ENCODE data around the gene LTF.
"Not testable (repeated sequence)": the region's sequence is repeated elsewhere in the genome, so short reads cannot be mapped to it uniquely, and the experiment has no call there.

LTF gene

DNA sequence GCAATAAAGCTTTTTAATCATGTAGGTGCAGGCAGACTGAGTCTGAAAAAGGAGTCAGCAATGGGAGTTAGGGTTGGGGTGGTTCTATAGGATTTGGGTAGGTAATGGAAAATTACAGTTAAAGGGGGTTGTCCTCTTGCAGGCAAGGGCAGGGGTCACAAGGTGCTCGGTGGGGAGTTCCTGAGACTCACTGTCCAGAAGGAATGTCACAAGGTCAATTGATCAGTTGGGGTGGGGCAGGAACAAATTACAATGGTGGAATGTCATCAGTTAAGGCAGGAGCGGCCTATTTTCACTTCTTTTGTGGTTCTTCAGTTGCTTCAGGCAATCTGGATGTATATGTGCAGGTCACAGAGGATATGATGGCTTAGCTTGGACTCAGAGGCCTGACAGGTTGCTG is 71.7 kb downstream of the LTF start:
- H3K4me3 ChIP-seq (ENCODE audit: low read depth, low read length), result no peak overlapping the region
- no peak overlapping the region for H2AFZ ChIP-seq (ENCODE audit: low read length, unreplicated experiment)
- H3K36me3 ChIP-seq (ENCODE audit: insufficient read depth, low read length), result no peaks in the 10 kb centered on the region
- no peak overlapping the region for H3K27ac ChIP-seq (ENCODE audit: low read depth, low read length)
- no peaks in the 10 kb centered on the region for H3K79me2 ChIP-seq (ENCODE audit: control insufficient read depth, insufficient read depth, low read length, unreplicated experiment)
- H3K4me1 ChIP-seq (ENCODE audit: control insufficient read depth, insufficient read depth, low read length, unreplicated experiment), result no peaks in the 10 kb centered on the region
- H3K27me3 ChIP-seq (ENCODE audit: insufficient read depth, low read length), result 0 out of 2 replicates have a peak, but pooled peaks cover 6% of the 10 kb centered on the region

GRCh38 chr3:46391526-46391925 is 73.2 kb downstream of the LTF start:
- H3K27me3 ChIP-seq (ENCODE audit: insufficient read depth, low read length); H3K4me3 ChIP-seq (ENCODE audit: low read depth, low read length); H3K27ac ChIP-seq (ENCODE audit: low read depth, low read length); H2AFZ ChIP-seq (ENCODE audit: low read length, unreplicated experiment); H3K36me3 ChIP-seq (ENCODE audit: insufficient read depth, low read length); H3K79me2 ChIP-seq (ENCODE audit: control insufficient read depth, insufficient read depth, low read length, unreplicated experiment); H3K4me1 ChIP-seq (ENCODE audit: control insufficient read depth, insufficient read depth, low read length, unreplicated experiment): not testable (repeated sequence)

- Histone ChIP-seq H3K36me3 (ENCODE audit: insufficient read depth, low read length) (no peaks in the 10 kb centered on the region), H3K4me1 (ENCODE audit: control insufficient read depth, insufficient read depth, low read length, unreplicated experiment) (no peaks in the 10 kb centered on the region), H3K27me3 (ENCODE audit: insufficient read depth, low read length) (peaks cover 11% of the 10 kb centered on the region; the same call in 1 of the 2 replicates), H3K4me3 (ENCODE audit: low read depth, low read length) (no peak overlapping the region), H3K27ac (ENCODE audit: low read depth, low read length) (no peak overlapping the region), H3K79me2 (ENCODE audit: control insufficient read depth, insufficient read depth, low read length, unreplicated experiment) (no peaks in the 10 kb centered on the region), H2AFZ (ENCODE audit: low read length, unreplicated experiment) (no peak overlapping the region)
Observed at GRCh38 chr3:46389306-46389705, 75.4 kb downstream of the LTF start.

DNA sequence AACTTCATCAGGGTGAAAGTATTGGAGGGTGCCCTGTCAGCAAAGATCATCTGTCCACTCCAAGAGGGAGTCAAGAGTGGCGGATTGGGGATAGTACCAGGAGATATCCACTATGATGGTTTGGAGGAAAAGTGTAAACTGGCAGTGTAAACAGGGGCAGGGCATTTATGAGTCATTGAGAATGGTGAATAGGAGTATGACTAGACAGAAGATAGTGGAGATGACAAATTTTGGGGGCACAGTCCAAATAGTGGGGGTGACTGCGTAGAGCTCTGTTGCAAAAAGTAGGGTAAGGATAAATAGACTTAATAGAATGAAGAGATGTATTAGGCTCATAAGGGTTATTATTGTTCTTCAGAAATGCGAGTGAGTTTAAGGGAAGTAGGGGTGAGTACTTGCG is 75.9 kb downstream of the LTF start:
- not testable (repeated sequence) for H2AFZ ChIP-seq (ENCODE audit: low read length, unreplicated experiment); H3K36me3 ChIP-seq (ENCODE audit: insufficient read depth, low read length); H3K79me2 ChIP-seq (ENCODE audit: control insufficient read depth, insufficient read depth, low read length, unreplicated experiment); H3K27ac ChIP-seq (ENCODE audit: low read depth, low read length); H3K4me3 ChIP-seq (ENCODE audit: low read depth, low read length); H3K4me1 ChIP-seq (ENCODE audit: control insufficient read depth, insufficient read depth, low read length, unreplicated experiment)
- peaks cover 11% of the 10 kb centered on the region; the same call in 1 of the 2 replicates for H3K27me3 ChIP-seq (ENCODE audit: insufficient read depth, low read length)

- H3K36me3 ChIP-seq (ENCODE audit: insufficient read depth, low read length), result no peaks in the 10 kb centered on the region
- no peak overlapping the region for H2AFZ ChIP-seq (ENCODE audit: low read length, unreplicated experiment)
- no peaks in the 10 kb centered on the region for H3K79me2 ChIP-seq (ENCODE audit: control insufficient read depth, insufficient read depth, low read length, unreplicated experiment)
- H3K27ac ChIP-seq (ENCODE audit: low read depth, low read length), result no peak overlapping the region
- H3K4me1 ChIP-seq (ENCODE audit: control insufficient read depth, insufficient read depth, low read length, unreplicated experiment), result no peaks in the 10 kb centered on the region
- peaks cover 22% of the 10 kb centered on the region for H3K27me3 ChIP-seq (ENCODE audit: insufficient read depth, low read length)
- no peak overlapping the region for H3K4me3 ChIP-seq (ENCODE audit: low read depth, low read length)
Observed at GRCh38 chr3:46386205-46386604, 78.5 kb downstream of the LTF start.
